HepG2 (cell line): ENCODE measurements around the gene NAB2. TPM values are rescaled to one million over a fixed set of nuclear protein-coding genes. Genes with fewer than 3 reads are reported as not detected.

ENCODE experiments used
- ATF2 ChIP-seq: sonication (generic); formaldehyde crosslinking; IDR thresholded peaks from 2 replicates; pipeline ENCODE4 v1.4.0; 2020; ENCODE audit warnings: missing genetic modification reagents
- JDP2 ChIP-seq: sonication (generic); formaldehyde crosslinking; IDR thresholded peaks from 2 replicates; pipeline ENCODE4 v1.8.1; 2022; ENCODE audit warnings: missing genetic modification reagents, borderline replicate concordance
- KDM5B ChIP-seq: sonication (generic); formaldehyde crosslinking; IDR thresholded peaks from 2 replicates; pipeline ENCODE4 v1.4.0; 2020; ENCODE audit warnings: missing genetic modification reagents, mild to moderate bottlenecking, borderline replicate concordance
- NAIF1 ChIP-seq: sonication (generic); formaldehyde crosslinking; IDR thresholded peaks from 2 replicates; pipeline ENCODE4 v1.5.0; 2020; ENCODE audit warnings: mild to moderate bottlenecking, missing genetic modification reagents, borderline replicate concordance
- NFYB ChIP-seq: sonication (generic); formaldehyde crosslinking; IDR thresholded peaks from 2 replicates; pipeline ENCODE4 v1.4.0; 2020; ENCODE audit warnings: missing genetic modification reagents
- ONECUT2 ChIP-seq: sonication (generic); formaldehyde crosslinking; IDR thresholded peaks from 2 replicates; pipeline ENCODE4 v1.4.0; 2020; ENCODE audit warnings: missing genetic modification reagents
- POLR2AphosphoS5 ChIP-seq: IDR thresholded peaks from 2 replicates; pipeline ENCODE4 v1.6.1; 2012; ENCODE audit warnings: low read depth, low read length
- PRDM15 ChIP-seq: sonication (generic); formaldehyde crosslinking; IDR thresholded peaks from 2 replicates; pipeline ENCODE4 v1.4.0; 2020; ENCODE audit warnings: missing genetic modification reagents
- RERE ChIP-seq: IDR thresholded peaks from 2 replicates; pipeline ENCODE4 v1.6.1; 2016; ENCODE audit warnings: low read depth, missing genetic modification reagents, missing compliant biosample characterization
- TAF1 ChIP-seq: sonication (generic); formaldehyde crosslinking; IDR thresholded peaks from 2 replicates; pipeline ENCODE4 v1.4.0; 2020; ENCODE audit warnings: missing genetic modification reagents
- ZBTB25 ChIP-seq: IDR thresholded peaks from 2 replicates; pipeline ENCODE4 v1.6.1; 2018; ENCODE audit warnings: missing genetic modification reagents
- ZFP90 ChIP-seq: sonication (generic); formaldehyde crosslinking; IDR thresholded peaks from 2 replicates; pipeline ENCODE4 v1.8.0; 2022; ENCODE audit warnings: missing genetic modification reagents, mild to moderate bottlenecking, inconsistent platforms, borderline replicate concordance
- ZMYM3 ChIP-seq: sonication (generic); formaldehyde crosslinking; IDR thresholded peaks from 2 replicates; pipeline ENCODE4 v1.5.1; 2020; ENCODE audit warnings: mild to moderate bottlenecking, missing genetic modification reagents
- ZNF160 ChIP-seq: sonication (generic); formaldehyde crosslinking; IDR thresholded peaks from 2 replicates; pipeline ENCODE4 v1.8.0; 2022; ENCODE audit warnings: mild to moderate bottlenecking, inconsistent platforms, missing genetic modification reagents
- ZNF280B ChIP-seq: sonication (generic); formaldehyde crosslinking; IDR thresholded peaks from 2 replicates; pipeline ENCODE4 v1.5.0; 2020; ENCODE audit warnings: missing genetic modification reagents, mild to moderate bottlenecking, borderline replicate concordance
- ZNF547 ChIP-seq: sonication (generic); formaldehyde crosslinking; IDR thresholded peaks from 2 replicates; pipeline ENCODE4 v1.5.1; 2020; ENCODE audit warnings: mild to moderate bottlenecking, missing genetic modification reagents
- ZNF850 ChIP-seq: sonication (generic); formaldehyde crosslinking; conservative IDR thresholded peaks from 2 replicates; pipeline ENCODE4 v1.9.0; 2021; ENCODE audit warnings: mild to moderate bottlenecking, missing genetic modification reagents
- polyA plus RNA-seq, 8 experiments: library from polyadenylated mRNA; depleted of rRNA in 3 of 8; stranded (reverse) in 7 of 8; unstranded in 1 of 8; fragments of >200 nt; fragmentation: Illumina TruSeq in 4 of 8; extraction: Trizol in 4 of 8; gene quantifications; 2 replicates each; pipeline versions ENCODE4 v1.2.1 to v1.2.3, GENCODE V29; 2011 to 2016; ENCODE audit warnings: low read depth in 4 of 8, missing spikeins in 1 of 8, mixed read lengths in 1 of 8; ENCODE audit not compliant: insufficient read depth in 1 of 8
- total RNA-seq, 5 experiments: library from RNA; depleted of rRNA; stranded (reverse); fragments of >200 nt; fragmentation: Illumina TruSeq; extraction: Trizol; gene quantifications; 2 replicates each; pipeline ENCODE4 v1.2.3, GENCODE V29; 2016; ENCODE audit warnings: low read depth in 1 of 5

Gene NAB2
- total and polyA plus RNA-seq, 2 of the 13 experiments (the other 11 are each of a cell fraction or from before 2014, with no cell fraction given), result 11.7 to 12.9 TPM

GRCh38 chr12:57130941-57131340 is 42.0 kb downstream of the NAB2 start (continued):
- TF ChIP-seq RERE (CRISPR knock-in tag) (no peak), KDM5B (CRISPR knock-in tag) (no peak), ZNF547 (CRISPR knock-in tag) (no peak), NAIF1 (no peak), NFYB (CRISPR knock-in tag) (no peak), ZFP90 (no peak), JDP2 (no peak), ZMYM3 (CRISPR knock-in tag) (peak; percentile 23; the same call in 1 of the 2 replicates), ZBTB25 (CRISPR knock-in tag) (no peak), ONECUT2 (CRISPR knock-in tag) (no peak), ZNF280B (CRISPR knock-in tag) (no peak), PRDM15 (no peak), ZNF160 (CRISPR knock-in tag) (no peak), ATF2 (no peak), POLR2AphosphoS5 (no peak), TAF1 (CRISPR knock-in tag) (no peak), ZNF850 (no peak)
